D721Med (cell line): ENCODE measurements around the gene EPB41L1.

Source experiments
- DNase-seq: peaks from one replicate; pipeline ENCODE4 v3.0.0; 2011; ENCODE audit warnings: low spot score; ENCODE audit not compliant: insufficient read length
- FAIRE-seq: peaks from 2 replicates; lab custom pipeline; 2011; peaks lifted over from hg19 to GRCh38; lab: Jason Lieb, UNC
- TF ChIP-seq, protein P1 (sequence below): IDR thresholded peaks from 2 replicates; pipeline ENCODE4 v1.5.1; 2012; ENCODE audit warnings: mild to moderate bottlenecking, control low read depth; ENCODE audit not compliant: insufficient read depth; ENCODE audit errors: missing control alignments

Gene EPB41L1

DNA sequence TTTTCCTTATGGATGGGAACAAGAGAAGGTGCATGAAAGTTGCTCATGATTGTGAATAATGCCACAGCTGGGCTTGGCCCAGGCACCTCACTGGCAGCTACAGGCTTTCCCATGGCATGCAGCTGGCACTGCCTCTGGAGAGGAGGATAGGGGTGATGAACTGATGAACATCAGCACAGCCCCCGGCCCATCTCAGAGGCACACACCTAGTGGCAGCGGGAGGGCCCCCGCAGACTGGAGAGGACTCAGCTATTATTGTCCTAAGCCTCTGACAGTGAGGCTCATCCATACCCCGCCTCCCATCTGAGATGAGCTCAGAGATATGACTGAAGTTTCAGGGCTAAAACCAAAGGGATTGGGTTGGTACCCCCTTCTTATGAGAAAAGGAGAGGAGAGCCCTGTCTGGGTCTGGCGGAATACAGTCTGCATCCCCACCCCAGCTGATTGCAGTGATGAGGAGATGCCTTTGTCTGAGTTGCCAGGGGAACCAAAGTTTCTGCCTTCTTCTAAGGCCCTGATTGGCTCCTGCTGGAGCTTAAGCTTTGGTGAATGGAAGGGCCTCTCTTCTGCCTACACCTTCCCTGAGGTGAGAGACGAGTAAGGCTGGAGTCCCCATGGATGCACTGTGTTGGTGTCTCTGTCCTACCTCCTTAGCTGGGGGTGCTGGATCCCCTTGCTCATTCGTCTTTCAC lies 27.6 kb upstream of the EPB41L1 start:
- TF ChIP-seq, protein P1, sequence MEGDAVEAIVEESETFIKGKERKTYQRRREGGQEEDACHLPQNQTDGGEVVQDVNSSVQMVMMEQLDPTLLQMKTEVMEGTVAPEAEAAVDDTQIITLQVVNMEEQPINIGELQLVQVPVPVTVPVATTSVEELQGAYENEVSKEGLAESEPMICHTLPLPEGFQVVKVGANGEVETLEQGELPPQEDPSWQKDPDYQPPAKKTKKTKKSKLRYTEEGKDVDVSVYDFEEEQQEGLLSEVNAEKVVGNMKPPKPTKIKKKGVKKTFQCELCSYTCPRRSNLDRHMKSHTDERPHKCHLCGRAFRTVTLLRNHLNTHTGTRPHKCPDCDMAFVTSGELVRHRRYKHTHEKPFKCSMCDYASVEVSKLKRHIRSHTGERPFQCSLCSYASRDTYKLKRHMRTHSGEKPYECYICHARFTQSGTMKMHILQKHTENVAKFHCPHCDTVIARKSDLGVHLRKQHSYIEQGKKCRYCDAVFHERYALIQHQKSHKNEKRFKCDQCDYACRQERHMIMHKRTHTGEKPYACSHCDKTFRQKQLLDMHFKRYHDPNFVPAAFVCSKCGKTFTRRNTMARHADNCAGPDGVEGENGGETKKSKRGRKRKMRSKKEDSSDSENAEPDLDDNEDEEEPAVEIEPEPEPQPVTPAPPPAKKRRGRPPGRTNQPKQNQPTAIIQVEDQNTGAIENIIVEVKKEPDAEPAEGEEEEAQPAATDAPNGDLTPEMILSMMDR = no peak
- no peak for DNase-seq
- no peak for FAIRE-seq

DNA sequence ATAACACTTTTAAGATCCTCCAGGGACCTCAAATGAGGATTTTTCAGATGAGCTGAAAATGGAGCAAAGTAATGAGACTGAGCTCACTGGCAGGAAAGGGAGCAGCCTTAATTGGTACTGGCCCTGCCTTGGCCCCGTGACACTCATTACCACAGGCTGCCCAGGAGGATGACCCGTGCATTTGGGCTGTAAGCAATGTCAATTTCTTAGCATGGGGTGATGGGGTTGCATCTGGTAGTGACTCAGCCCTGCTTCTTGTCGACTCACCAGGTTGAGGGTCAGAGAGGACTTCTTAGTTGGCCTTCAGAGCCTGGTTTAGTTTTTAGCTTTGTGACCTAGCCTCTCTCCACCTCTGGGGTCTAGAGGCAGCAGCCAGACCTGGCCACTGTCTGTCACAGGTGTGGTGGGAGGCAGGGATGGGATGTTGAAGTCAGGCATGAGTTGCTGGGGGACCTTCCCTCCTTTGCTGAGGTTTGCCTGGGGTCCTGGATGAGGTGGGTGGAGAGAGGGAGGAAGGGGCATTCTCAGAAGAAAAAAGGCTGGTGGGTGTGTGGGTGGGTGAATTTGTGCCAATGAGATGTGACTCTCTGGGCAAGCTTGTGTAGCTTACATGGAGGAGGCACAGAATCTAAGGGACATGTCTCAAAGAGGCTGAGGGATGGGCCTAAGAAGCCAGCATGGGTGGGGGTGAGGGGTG lies 25.9 kb upstream of the EPB41L1 start:
- FAIRE-seq = no peak
- no peak for DNase-seq
- TF ChIP-seq, protein P1 = no peak

DNA sequence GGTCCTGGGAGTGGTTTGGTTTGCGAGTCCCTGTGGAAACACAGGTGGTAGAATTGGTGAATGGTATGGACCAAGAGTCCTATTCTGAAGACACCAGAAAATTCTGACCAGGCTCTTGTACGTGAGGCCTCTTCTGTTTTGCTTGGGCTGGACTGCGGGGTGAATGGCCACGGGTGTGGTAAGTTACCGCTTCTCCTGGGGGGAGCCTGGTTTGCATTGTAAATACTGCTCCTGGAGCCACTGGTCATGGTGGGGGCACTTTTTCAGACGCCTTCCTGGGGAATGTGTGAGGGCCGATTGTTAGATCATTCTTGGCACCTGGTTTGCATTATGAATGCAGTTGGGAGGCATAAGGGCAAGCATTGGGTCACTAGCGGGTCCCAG lies 25.4 kb upstream of the EPB41L1 start:
- FAIRE-seq = no peak
- TF ChIP-seq, protein P1 = no peak
- no peak for DNase-seq

DNA sequence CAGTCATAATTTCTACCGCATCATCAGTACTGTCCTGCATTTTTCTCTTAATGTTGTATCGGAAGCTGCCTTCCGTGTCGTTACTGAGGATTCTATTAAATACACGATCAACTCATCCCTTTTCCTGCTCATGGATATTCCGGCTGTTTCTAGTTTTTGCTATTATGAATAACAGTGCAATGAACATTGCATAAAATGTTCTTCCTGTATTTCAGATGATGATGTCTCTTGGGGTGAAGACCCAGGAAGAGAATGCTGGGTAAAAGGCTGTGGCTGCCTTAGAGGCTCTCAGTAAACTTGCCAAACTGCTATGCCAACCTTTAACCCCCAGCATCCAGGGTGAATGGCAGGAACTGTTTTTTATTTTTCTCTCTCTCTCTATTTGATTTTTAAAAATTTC lies 24.1 kb upstream of the EPB41L1 start:
- FAIRE-seq (no peak), DNase-seq (no peak)
- TF ChIP-seq, protein P1 = no peak

DNA sequence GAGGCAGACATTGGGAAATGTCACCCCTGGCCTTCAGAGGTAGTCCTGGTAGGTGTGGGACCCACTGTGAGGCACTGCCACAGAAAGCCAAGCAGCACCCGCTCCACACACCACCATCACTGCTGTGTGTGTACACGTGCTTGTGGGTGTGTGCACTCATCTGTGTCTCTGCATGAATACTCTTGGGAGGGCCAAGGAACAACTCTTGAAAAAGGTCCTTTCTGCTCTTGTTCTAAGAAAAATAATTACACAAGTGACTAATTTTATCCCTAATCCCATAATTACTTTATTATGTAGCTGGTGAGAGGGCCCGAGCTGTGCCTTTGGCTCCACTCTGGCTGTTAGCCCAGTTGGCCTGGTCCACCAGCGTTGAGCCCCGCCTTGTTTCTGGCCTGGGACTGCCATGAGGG lies 21.7 kb upstream of the EPB41L1 start:
- TF ChIP-seq, protein P1 = no peak
- no peak for DNase-seq
- no peak for FAIRE-seq

DNA sequence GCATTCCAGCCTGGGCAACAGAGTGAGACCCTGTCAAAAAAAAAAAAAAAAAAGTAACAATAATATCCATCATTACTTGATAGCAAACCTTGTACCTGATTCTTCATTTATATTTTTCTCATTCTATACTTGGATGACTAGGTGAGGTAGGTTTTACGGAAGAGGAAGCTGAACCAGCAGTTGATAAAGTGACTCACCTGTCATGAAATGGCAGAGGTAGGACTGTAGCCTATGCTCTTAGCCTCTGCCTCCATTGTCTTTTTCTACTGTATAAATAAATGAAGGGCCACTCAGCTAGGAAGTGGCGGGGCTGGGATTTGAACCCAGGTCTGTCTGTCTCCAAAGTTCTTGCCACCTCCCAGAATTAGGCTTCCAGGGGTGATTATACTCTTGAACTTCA lies 20.7 kb upstream of the EPB41L1 start:
- TF ChIP-seq, protein P1 = no peak
- DNase-seq (no peak), FAIRE-seq (no peak)

DNA sequence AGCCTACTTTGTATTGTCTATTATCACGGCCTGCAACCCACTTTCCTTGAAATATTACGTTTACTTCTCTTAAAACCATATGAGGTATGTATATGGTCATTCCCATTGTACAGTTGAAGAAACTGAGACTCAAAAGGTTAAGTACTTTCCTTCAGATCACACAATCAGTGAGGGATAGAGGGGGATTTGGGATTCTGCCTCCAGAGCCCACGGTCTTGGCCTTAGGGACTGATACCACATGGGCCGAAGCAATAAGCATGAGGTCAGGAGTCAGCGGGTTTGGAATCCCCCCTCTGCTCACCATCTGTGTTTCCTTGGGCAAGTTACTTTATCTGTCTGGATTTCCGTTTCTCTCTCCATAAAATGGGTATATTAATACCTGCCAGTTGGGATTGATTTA lies 19.4 kb upstream of the EPB41L1 start:
- no peak for FAIRE-seq
- TF ChIP-seq, protein P1 = no peak
- no peak for DNase-seq
